NCI-H1930 (cell line): Measurements from ENCODE around the gene KRTAP3-2.

ENCODE experiments used
- DNase-seq, 2 experiments: peaks; one replicate each; lab custom pipeline; 2025; lab: John Stamatoyannopoulos, UW

Gene KRTAP3-2

DNA sequence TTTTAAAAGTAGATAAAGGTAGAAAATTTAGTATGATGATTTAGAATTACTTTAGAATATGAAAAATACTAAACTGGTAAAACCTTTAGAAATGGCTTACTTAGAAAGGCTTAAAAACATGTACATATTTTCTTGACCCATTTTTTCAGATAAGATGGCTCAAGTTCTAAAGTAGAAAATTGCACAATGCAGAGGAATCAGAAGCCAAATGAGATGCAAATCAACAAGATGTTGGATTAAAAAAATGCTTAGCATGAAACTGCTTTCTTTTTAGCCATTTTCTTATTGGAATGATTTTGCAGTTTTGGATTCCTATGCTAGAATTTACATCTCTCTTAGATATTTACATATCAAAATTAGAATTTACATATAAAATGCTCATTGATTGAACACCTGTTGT lies 10.7 kb upstream of the KRTAP3-2 start:
- no peak for DNase-seq

DNA sequence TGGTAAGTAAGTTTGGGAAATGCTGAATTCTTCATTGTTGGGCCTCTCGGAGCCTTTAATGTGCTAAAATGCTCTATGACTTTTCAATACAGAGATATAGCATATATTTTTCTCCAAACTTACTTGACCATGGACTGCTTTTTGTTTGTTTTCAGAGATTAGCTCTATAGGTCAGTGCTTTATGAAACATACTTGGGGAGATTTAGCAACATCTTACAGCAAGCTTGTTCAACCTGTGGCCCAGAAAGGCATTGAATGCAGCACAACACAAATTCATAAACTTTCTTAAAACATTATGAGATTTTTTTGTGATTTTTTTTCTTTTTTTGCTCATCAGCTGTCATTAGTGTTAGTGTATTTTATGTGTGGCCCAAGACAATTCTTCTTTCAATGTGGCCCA lies 10.2 kb upstream of the KRTAP3-2 start:
- DNase-seq = no peak

DNA sequence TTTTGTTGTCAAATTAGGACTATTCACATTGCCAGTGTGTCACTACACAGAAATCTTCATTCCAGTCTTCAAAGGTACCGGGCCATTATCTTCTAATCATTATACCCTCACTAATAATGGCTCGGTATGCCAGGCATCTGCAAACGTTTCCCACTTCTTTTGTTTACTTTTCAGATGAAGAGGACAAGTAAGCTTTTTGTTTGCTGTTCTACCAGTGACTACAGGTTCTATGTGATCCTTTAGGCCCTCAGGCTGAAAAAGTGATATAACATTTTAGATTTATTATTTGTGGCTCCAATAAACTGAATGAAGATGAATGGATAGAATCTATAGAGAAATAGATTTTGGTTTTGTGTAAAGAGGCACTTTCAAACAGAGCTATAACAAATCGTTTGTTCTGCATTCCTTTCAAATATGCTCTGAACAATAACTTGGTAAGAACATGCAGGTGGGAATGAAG lies 9.6 kb upstream of the KRTAP3-2 start:
- no peak for DNase-seq

DNA sequence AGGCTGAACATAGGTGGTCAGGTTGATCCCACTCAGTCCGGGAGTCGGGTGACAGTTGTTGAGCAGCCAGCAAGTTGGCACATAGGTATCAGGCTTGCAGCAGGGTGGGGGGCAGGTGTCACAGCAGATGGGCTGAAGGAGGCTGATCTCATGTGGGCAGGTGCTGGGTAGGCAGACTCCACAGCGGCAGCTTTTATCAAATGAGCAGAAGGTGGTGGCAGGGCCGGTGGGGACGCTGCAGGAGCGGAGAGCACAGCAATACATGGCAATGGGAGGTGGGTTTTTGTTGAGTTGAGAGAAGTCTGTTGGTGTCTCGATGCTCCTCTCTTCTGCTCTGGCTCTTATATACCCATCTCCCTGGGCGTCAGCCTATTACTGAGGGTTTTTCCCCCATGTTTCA lies 9.1 kb upstream of the KRTAP3-2 start, which contains the start of gene KRTAP3-1:
TSS of gene KRTAP3-1 (minus strand) at position 318 of the 400 bp plus-strand sequence. CDS start at position 264, 54 bp downstream.
- DNase-seq = no peak

DNA sequence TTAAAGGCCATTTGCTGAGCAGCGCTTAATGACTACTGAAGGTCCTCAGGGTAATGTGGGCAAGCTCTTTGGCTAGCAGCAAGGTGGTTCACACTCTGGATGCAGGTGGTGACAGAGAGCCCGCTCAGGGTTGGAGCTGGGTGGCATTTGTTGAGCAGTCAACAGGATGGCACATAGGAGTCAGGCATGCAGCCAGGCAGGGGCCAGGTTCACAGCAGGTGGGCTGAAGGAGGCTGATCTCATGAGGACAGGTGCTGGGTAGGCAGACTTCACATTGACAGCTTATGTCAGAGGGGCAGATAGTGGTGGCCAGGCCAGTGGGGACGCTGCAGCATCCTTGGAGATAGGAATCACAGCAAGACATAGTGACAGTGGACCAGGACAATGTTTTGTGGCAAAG lies 4.7 kb upstream of the KRTAP3-2 start:
- no peak for DNase-seq

DNA sequence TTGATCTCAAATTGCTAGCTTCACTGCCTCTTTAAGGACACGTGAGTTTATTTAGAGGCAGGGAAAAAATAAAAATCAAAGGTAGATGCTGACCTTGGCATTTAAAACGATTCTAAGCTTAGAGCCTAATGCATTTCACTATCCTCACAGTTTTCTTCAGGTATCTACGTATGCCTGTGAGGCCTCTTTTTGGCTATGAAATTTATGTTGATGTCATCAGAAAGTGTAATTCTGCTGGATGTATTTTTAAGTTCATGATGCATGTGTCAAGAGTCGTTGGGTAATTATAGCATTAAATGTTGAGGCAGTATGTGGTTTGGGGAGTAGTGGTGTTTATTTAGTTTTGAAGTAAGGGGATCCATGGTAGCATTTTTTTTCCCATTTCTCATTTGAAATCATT lies 4.2 kb upstream of the KRTAP3-2 start:
- no peak for DNase-seq

DNA sequence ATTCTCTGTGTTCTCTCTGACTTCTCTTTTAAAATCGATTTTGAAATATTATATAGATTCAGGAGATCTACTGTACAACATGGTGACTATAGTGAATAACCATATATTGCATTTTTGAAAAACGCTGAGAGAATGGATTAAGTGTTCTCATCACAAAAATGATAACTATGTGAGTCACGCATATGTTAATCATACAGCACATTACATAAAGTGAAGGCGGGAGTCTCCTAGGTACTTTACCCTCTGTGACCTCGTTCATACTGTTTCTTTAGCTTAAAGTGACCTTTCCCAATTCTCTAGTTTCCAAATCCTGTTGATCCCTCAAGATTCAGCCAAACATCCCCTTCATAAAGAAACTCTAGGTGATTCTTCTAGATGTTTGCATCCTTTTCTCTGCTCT lies 3.1 kb upstream of the KRTAP3-2 start:
- DNase-seq = no peak

DNA sequence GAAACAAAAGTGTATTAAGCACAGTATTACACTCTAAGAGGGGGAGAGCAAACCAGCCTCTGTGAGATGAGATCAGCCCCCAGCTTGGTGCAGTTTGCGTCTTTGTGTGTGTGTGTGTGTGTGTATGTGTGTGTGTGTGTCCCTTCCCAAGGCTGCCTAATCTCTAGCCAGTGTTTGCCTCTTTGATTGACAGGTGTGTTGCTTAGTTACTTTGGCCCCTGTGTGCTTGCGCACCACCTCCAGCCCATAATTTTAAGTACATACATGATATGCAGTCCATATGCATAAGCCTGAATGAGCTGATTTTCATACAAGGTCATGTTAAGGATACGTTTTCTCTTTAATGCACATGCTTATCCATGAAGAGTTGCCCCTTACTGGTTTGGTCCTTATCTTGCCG lies 2.1 kb upstream of the KRTAP3-2 start:
- DNase-seq = no peak

DNA sequence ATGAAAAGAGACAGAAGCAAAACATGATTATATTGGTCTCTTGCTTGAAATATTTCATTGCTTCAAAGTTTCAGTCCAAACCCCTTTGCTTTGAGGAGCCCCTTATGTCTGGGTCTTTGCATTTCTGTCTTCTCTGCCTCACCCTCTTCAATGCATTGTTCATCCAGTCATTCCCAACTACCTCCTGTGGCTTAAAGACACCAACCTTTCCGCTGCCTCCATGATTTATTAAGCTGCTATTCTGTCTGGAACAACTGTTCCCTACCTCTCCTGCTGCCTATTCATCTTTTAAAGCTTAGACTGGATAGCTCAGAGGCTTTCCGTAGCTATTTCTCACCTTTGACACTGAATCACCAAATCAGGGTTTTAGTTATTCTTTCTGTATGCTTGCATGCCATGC lies 2.3 kb downstream of the KRTAP3-2 start:
- no peak for DNase-seq

DNA sequence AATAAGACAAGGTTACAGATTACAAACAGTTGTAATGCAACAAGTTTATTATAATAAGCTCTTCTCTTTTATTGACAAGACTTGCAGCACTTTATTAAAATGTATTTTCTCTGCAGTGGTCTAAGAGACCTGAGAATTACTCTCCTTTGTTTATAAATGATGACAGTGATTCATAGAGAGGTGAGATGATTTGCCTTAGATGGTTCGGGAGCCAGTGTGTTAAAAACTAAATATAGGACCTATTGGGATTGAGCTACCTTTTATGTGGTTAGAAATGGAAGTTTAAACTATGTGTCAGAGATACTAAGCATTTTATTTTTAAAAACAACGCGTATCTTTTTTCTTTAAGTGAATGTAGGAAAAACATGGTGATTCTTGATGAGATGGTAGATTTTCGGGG lies 2.9 kb downstream of the KRTAP3-2 start:
- DNase-seq = no peak

DNA sequence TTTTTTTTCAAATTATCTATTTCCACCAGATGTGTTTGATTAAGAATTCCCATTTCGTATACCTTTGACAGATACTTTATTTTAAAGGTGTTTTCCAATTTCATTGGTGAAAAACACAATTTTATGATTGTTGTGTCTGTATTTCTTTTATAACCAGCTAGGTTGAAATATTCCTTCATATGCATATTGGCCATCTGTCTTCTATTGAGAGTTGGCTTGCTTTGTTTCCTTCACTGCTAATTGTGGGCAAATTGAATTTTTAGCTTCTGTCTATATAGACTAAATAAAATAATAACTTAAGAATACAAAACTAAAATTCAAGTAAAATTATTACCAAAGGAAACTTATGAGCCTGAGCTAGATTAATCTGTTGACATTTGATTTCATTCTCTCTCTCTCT lies 4.6 kb downstream of the KRTAP3-2 start:
- DNase-seq = no peak

DNA sequence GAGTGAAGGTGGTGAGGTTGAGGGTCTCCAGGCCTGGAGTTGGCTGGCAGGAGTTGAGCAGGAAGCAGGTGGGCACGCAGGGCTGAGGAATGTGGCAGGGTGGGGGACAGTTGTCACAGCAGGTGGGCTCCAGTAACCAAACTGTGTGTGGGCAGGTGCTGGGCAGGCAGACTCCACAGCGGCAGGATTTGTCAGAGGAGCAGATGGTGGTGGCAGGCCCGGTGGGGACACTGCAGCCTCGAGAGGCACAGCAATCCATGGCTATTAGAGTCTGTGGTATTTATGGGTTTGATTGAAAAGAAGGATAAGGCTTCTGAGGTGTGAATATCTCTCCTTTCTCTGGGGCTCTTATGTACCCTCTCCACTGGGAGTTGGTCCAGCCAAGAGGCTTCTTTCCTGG lies 5.9 kb downstream of the KRTAP3-2 start, which contains the start of gene KRTAP3-3:
TSS of gene KRTAP3-3 (minus strand) at position 326 of the 400 bp plus-strand sequence. CDS start at position 259, 67 bp downstream.
- DNase-seq = peak; percentile 81 to 90

DNA sequence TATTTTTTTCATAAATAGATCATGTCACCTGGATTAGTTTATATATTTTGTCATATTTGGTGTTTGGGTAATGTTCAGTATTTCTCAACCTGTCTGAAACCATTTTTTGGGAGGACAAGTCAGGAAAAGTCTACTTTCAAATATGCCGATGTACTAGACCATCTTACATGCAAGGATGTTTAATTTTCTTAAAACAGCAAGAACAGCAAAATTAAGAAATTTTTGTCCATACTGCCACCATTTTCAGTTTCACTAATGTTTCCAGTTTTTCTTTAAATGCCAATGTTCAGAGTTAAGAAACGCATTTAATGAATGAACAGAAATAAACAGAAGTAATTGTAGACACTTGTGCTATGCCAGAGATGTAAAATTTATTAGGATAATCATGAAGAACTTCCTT lies 6.6 kb downstream of the KRTAP3-2 start:
- no peak for DNase-seq

DNA sequence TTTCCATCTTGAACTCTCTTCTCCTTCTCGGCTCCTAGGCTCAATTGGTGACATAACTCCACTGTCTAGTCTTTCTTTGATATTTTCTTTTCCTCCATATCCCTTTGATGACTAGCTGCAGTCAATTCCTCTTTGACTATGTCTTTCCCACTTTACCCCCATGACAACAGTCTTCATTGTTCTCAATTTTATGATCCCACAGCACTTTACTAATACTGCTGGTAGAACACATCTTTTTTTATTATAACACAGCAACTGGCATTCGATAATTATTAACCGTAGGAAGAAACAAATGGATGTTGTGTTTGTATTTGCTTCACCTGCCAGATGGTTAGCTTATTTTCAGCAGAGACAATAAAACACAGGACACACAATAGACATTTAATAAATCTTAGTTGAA lies 7.0 kb downstream of the KRTAP3-2 start:
- no peak for DNase-seq

DNA sequence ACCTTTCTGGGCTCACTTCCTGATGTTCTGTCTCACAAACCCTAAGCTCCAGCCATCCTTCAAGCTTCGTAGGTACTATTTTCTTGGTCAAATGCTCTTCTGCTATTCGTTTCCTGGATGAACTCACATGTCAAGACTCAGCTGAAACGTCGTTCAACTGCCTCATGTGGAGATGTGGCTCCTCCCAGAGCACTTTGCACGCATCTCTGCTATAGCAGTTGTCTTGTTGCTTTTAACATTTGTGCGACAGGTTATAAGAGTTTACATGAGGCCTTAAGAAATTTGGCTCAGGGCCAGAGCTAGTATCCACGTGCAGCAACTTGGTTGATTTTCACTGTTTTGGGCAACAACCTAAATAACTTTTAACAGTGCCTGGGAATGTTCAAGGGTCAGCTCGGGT lies 12.8 kb downstream of the KRTAP3-2 start:
- no peak for DNase-seq

DNA sequence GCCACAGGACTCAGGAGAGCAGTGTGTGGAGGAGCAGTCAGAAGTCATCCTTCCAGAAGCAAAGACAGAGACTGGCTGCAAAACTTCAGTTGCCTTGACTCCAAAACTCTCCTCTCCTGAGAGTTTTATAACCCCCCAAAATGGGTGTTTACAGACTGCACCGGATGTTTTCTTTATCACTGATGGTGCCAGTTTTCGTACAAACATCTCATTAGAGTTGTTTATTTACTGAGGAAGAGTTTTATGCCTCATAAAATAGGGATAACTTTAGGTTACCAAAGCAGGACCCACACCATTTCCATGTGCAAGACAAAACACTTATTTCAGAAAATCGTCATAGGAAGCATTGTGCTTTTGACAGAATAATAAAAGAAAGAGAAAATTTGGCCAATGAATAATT lies 15.5 kb downstream of the KRTAP3-2 start, which contains the start of gene KRT40:
TSS of gene KRT40 (minus strand) at position 101 of the 400 bp plus-strand sequence. CDS start at position 48, 53 bp downstream.
- DNase-seq = no peak

DNA sequence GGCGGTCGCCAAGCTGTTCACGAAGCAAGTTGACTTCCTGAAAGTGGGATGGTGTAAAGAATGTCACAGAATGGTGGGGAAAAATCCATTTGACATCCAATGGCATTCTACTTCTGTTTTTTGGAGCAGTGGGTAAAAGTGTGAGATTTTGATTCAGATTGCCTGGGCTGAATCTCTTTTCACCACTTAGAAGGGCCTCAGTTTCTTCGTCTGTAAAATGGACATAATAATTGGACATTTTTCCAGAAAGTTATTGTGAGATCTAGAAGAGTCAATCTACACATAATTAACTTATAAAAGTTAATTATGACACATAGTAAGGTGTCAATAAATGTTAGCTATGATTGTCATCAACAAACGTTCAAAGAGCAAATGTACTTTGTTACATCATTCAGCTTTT lies 18.6 kb downstream of the KRTAP3-2 start:
- DNase-seq = no peak

DNA sequence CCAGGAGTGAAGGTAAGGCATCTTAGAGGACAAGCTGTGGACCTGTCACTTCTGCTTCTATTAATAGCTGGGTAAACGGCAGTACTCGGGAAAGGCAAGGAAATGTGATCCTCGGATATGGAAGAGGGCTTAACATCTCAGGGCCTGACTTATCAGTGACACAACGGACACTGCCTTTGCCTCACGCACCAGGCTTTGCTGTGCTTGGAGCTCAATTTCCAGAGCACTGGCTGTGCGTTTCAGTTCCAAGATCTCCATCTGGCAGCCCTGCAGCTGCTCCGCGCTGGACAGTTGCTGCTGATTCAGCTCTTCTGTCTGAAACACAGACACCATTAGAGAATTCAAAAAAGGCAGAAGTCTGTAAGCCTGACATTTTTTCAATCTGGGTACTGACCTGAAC lies 19.1 kb downstream of the KRTAP3-2 start:
- DNase-seq = no peak

DNA sequence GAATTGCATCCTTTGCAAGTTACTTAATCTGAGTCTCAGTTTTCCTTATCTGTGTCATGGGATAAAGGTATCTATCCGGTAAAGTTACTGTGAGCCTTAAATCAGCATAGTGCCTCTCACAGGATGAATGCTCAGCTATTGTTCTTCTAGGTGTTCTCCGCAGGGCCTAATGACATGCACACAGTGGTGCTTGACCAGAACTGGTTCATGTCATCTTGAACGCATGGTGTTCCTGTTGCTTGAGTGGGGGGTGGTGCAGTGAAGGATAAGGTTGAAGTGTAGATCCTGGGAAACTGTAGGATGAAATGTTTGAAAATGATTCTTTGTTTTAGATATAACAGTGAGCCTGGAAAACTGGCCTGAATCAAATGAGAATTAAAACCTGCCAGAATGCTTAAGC lies 19.6 kb downstream of the KRTAP3-2 start:
- DNase-seq = no peak

DNA sequence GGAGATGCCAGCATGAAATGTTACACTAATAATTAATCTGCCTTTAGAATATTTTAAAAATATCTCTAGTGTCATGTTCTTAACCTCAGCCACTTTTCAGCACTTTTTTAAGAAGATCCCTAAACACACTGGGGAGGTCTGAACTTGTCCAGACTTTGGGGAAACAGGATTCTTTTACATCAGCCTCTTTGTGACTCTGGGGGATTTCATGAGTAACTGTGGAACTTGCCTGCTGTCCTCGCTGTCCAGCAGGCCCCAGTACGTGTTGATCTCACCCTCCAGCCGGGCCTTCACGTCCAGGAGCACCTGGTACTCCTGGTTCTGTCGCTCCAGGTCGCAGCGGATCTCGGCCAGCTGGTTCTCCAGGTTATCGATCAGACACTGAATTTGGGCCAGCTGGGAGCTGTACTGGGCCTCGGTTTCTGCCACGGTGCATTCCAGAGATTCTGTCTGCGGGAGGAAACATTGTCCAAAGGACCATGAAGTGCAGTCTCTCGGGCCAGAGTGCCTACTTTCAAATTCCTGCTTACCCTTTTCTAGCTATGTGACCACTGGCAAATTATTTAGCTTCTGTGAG lies 21.0 kb downstream of the KRTAP3-2 start:
- no peak for DNase-seq

DNA sequence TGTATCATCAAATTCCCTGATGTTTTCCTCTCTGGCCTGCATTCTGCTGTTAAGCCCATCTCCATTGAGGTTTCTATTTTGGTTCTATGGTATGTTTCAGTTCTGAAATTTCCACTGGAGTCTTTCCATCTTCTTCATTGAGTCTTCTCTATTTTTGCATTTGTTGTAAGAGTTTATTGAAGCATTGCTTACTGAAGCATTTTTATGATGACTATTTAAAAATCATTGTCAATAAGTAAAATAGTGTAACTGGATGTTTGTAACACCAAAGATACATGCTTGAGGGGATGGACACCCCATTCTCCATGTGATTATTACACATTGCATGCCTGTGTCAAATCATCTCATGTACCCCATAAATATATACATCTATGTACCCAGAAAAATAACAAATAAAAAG lies 24.2 kb downstream of the KRTAP3-2 start:
- DNase-seq = no peak

DNA sequence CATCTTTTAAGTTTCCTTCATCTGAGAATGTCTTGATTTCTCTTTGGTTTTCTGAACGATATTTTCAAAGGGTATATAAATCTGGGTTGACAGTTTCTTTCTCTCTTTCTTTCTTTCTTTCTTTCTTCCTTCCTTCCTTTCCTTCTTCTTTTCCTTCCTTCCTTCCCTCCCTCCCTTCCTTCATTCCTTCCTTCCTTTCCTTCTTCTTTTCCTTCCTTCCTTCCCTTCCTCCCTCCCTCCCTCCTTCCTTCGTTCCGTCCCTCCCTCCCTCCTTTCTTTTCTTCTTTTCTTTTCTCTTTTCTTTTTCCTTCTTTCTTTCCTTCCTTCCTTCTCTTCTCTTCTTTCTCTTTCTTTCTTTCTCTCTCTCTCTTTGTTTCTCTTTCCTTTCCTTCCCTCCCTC lies 25.3 kb downstream of the KRTAP3-2 start:
- no peak for DNase-seq

DNA sequence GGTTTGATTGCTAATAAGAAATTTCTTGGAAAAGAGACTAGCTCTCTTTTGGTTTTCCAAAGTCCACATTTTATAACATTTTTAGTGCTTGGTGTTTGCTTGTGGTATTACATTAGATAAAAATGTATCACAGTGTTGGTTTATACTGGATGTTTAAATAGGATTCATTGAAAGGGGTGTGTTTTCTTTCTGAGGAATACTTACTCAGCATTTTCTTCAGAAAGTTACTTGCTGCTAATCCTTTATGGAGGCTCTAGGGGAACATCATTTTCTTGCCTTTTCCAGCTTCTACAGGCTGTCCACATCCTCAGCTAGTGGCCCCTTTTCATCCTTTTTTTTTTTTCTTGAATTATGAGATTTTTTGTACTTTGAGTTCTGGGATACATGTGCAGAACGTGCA lies 32.1 kb downstream of the KRTAP3-2 start:
- no peak for DNase-seq

DNA sequence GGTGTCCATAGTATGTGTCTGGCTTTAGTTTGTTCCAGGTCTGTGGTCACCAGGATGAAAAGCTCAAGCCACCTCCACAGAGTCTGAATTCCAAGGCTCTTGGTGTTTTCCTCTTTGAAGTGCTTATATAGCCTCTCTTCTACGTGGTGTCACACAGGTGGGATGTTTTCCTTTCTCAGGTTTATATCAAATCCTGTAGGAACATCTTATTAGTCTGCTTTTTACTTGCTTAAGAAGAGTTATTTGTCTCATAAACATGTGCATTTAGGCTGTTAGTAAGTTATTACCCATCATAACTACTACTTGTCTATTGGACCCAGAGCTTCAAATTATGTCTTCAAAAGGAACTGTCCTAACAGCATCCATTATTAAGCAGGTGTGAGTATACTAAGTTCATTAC lies 32.9 kb downstream of the KRTAP3-2 start, which contains the start of gene KRT39:
TSS of gene KRT39 (minus strand) at position 101 of the 400 bp plus-strand sequence. CDS start at position 9, 92 bp downstream.
- DNase-seq = no peak
